IPS-20b (cell line): ENCODE data around the gene FANCC.
"Not testable (repeated sequence)": the region's sequence is repeated elsewhere in the genome, so short reads cannot be mapped to it uniquely, and the experiment has no call there.

Experiments
- H3K27ac ChIP-seq: one replicate; pipeline ENCODE4 v1.5.1; 2013; ENCODE audit warnings: low read length
- H3K27me3 ChIP-seq: 2 replicates; pipeline ENCODE4 v1.6.1; 2013; ENCODE audit warnings: mild to moderate bottlenecking, low read length, inconsistent platforms; ENCODE audit not compliant: insufficient read depth
- H3K36me3 ChIP-seq: 2 replicates; pipeline ENCODE4 v1.6.1; 2013; ENCODE audit warnings: low read depth, mild to moderate bottlenecking, inconsistent platforms, low read length, moderate library complexity; ENCODE audit not compliant: insufficient read depth
- H3K4me1 ChIP-seq: 2 replicates; pipeline ENCODE4 v1.6.1; 2013; ENCODE audit warnings: mild to moderate bottlenecking, control low read depth, inconsistent platforms, low read length, moderate library complexity; ENCODE audit not compliant: insufficient read depth
- H3K4me3 ChIP-seq: 2 replicates; pipeline ENCODE4 v1.5.1; 2013; ENCODE audit warnings: mild to moderate bottlenecking, low read length, inconsistent platforms
- H3K9ac ChIP-seq: 2 replicates; pipeline ENCODE4 v1.6.1; 2013; ENCODE audit warnings: low read depth, mild to moderate bottlenecking, inconsistent platforms, low read length, moderate library complexity
- H3K9me3 ChIP-seq: 2 replicates; pipeline ENCODE4 v1.6.1; 2013; ENCODE audit warnings: mild to moderate bottlenecking, low read depth, low read length, inconsistent platforms; ENCODE audit not compliant: insufficient read depth

The FANCC gene

DNA sequence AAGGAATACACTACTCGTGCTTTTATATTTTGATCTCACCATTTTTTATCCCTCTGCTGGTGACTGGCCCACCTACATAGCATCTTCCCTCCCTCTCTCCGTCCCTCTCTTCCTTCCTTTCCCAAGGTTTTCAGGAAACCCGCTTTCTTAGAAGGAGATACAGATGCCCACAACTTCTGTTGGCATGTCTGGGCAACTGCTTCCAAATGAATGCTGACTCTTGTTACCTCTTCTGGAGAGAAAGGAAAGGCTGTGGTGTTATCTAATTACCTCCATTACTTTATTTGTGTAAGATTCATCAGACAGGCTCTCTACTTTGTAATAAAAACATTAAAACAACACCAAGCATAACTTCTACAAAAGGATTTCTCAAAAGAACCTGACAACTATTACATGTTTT lies 20.2 kb downstream of the FANCC start:
- H3K27me3 ChIP-seq, result no peaks in the 10 kb centered on the region
- H3K4me3 ChIP-seq, result no peak overlapping the region
- H3K27ac ChIP-seq, result no peak overlapping the region
- no peaks in the 10 kb centered on the region for H3K4me1 ChIP-seq
- no peaks in the 10 kb centered on the region for H3K36me3 ChIP-seq
- H3K9ac ChIP-seq, result no peak overlapping the region
- no peaks in the 10 kb centered on the region for H3K9me3 ChIP-seq

DNA sequence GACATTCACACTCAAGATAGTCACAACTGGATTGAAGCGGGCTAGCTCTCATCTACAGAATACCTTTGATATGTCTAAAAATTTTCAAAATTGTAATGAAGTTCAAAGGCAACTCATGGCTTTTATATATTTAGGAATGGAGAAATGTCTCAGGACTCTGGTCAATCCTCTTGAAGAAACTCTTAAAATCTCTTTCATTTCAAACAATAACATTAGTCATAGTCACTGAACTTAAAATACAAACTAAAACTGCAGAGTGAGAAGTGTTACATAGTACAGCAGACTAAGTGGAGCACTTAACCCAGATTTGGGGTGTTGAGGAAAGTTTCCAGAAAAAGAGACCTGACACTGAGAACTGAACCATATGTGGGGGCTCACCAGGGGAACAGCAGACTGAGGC lies 20.7 kb downstream of the FANCC start:
- no peaks in the 10 kb centered on the region for H3K4me1 ChIP-seq
- no peaks in the 10 kb centered on the region for H3K36me3 ChIP-seq
- no peak overlapping the region for H3K27ac ChIP-seq
- H3K27me3 ChIP-seq, result no peaks in the 10 kb centered on the region
- H3K4me3 ChIP-seq, result no peak overlapping the region
- no peaks in the 10 kb centered on the region for H3K9me3 ChIP-seq
- no peak overlapping the region for H3K9ac ChIP-seq

DNA sequence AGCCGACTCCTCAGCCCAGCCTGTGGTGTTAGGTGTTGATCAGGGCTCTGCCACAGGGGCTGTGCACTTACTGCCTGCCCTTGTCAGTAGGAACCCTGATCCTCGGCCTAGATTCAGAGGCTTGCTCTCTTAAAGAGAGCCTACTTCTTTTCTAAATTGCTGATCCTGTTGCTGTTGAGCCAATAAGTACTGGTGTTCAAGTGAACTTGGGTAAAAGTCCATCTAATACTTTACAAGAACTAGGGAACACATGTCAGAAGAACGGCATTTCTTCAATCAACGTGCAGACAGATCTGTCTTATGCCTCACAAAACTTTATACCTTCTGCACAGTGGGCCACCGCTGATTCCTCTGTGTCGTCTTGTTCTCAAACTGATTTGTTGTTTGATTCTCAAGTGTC lies 24.2 kb downstream of the FANCC start:
- H3K36me3 ChIP-seq, H3K4me3 ChIP-seq, H3K9me3 ChIP-seq, H3K9ac ChIP-seq, H3K27ac ChIP-seq, H3K4me1 ChIP-seq, H3K27me3 ChIP-seq: not testable (repeated sequence)

DNA sequence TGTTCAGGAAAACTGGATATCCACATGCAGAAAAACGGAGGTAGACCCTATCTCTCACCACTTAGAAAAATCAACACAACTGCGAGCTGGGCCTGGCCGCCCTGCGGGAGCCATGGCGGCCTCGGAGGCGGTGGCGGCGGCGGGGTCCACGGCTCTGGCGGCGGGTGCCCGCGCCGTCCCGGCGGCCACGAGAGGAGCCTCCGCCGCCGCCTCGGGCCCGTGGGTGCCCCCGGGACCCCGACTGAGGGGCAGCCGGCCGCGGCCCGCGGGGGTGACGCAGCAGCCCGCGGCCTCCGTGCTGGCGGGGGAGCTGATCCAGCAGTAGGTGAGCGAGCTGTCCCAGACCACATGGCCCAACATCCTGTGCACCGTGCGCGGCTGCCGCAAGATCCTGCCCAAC lies 25.3 kb downstream of the FANCC start:
- H3K4me3 ChIP-seq, result no peak overlapping the region
- H3K36me3 ChIP-seq, result no peaks in the 10 kb centered on the region
- H3K9ac ChIP-seq, result no peak overlapping the region
- no peaks in the 10 kb centered on the region for H3K4me1 ChIP-seq
- no peaks in the 10 kb centered on the region for H3K27me3 ChIP-seq
- H3K9me3 ChIP-seq, result no peaks in the 10 kb centered on the region
- H3K27ac ChIP-seq, result no peak overlapping the region

DNA sequence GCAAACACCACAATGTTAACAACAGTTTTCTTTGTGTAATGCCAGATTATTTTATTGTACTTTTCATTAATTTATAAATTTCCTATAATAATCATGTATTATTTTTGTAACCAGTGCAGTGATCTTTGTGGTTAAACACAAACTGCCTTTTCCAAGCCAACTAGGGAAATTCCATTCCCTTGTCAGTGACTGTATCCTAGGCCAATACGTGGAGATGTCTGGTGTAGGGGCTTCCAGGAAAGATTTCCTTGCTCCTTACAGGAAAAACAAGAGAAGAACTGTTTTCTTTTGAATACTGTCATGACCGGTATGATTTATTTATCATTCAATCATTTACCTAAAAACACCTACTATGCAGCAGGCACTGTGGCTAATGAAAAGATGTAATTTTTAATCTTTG lies 31.4 kb downstream of the FANCC start:
- no peak overlapping the region for H3K9ac ChIP-seq
- H3K27me3 ChIP-seq, result no peaks in the 10 kb centered on the region
- no peaks in the 10 kb centered on the region for H3K4me1 ChIP-seq
- H3K27ac ChIP-seq, result no peak overlapping the region
- H3K9me3 ChIP-seq, result no peaks in the 10 kb centered on the region
- H3K36me3 ChIP-seq, result no peaks in the 10 kb centered on the region
- H3K4me3 ChIP-seq, result no peak overlapping the region

DNA sequence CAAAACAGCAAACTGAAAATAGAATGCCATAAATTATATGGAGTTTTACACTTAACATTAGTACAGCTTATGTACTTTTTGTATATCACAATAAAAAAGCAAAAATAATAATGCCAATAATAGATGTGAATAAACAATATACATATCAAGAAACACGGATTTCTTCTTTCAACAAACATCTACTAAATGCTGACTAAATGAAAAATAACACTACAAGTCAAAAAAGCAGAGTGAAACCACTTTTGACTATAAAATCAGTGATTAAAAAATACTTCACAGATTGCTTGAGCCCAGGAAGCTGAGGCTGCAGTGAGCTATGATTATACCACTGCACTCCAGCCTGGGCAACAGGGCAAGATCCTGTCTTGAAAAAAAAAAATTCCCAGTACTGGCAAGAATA lies 32.2 kb downstream of the FANCC start:
- no peaks in the 10 kb centered on the region for H3K9me3 ChIP-seq
- no peak overlapping the region for H3K27ac ChIP-seq

DNA sequence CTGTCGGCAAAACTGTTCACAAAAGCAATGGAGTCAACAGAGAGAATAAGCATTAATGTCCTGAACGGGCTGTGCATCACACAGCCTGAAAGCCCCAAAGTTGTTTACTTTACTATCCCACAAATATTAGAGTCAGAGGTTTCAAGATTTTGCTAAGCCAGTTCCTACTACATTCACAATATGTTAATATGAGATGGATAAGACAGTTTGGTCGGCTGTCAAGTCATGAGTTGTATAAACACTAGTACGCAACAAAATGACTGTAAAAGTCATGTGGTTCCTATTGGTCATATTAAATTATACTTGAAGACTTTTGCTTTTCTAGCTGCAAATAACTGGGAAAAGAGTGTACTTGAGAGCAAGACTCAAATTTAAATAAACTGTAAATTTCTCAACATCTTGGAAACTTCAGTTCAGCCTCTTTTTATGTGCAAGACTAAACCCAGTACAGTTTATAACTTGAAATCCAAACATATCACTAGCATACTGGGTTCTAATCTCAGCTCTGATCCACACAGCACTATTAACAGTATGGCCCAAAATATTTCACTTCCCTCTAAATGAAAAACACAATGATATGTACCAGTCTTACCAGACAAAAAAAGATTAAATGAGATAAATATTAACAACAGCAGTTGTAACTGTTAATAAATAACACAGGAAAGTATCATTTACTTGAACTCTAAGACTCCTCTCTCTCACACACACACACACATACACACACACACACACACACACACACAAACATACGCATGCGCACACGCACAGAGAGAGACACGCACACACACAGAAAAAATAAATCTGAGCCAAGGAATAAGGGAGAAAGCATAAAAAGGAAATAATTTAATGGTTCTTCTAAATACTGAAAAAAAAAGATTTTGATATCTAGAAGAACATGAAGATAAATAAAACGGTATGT lies 33.1 kb downstream of the FANCC start:
- H3K9me3 ChIP-seq, result no peaks in the 10 kb centered on the region
- no peak overlapping the region for H3K27ac ChIP-seq
- H3K4me1 ChIP-seq, result no peaks in the 10 kb centered on the region
- H3K36me3 ChIP-seq, result no peaks in the 10 kb centered on the region
- H3K27me3 ChIP-seq, result no peaks in the 10 kb centered on the region
- no peak overlapping the region for H3K4me3 ChIP-seq
- no peak overlapping the region for H3K9ac ChIP-seq

More for the DNA sequence above, 32.2 kb downstream of the FANCC start:
- H3K36me3 ChIP-seq, result no peaks in the 10 kb centered on the region
- no peak overlapping the region for H3K9ac ChIP-seq
- H3K27me3 ChIP-seq, result no peaks in the 10 kb centered on the region
- H3K4me1 ChIP-seq, result no peaks in the 10 kb centered on the region
- H3K4me3 ChIP-seq, result no peak overlapping the region

DNA sequence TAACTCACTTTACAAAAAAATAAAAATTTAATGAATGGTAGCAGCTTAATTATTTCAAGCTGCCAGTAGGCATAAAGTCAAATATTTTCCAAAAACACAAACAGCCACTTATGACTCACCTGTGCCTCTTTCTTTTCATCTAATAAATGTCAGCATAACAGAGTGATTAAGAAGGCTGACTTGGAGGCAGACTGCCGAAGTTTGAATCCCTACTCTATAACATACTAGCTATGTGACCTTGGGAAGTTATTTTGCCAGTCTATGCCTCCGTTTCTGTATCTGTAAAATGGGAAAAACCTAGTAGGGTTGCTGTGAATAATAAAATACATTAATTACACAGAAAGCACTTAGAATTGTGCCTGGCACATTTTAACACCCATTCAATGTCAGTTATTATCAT lies 33.8 kb downstream of the FANCC start:
- no peak overlapping the region for H3K9ac ChIP-seq
- H3K4me3 ChIP-seq, result no peak overlapping the region
- no peak overlapping the region for H3K27ac ChIP-seq
- H3K9me3 ChIP-seq, result no peaks in the 10 kb centered on the region
- no peaks in the 10 kb centered on the region for H3K36me3 ChIP-seq
- no peaks in the 10 kb centered on the region for H3K4me1 ChIP-seq
- no peaks in the 10 kb centered on the region for H3K27me3 ChIP-seq

DNA sequence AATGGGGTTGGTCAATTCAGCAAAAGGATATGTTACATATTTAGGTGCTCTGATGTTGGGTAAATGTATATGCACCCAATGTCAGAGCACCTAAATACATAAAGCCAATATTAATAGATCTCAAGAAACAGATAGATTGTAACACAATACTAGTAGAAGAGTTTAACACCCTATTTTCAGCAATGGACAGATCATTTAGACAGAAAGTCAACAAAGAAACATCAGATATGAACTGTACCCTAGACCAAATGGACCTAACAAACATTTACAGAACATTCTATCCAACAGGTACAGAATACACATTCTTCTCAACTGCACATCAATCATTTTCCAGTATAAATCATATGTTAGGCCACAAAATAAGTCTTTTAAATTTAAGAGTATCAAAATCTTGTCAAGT lies 35.2 kb downstream of the FANCC start:
- H3K9ac ChIP-seq, result no peak overlapping the region
- no peaks in the 10 kb centered on the region for H3K27me3 ChIP-seq
- no peak overlapping the region for H3K27ac ChIP-seq
- H3K36me3 ChIP-seq, result no peaks in the 10 kb centered on the region
- H3K4me3 ChIP-seq, result no peak overlapping the region
- no peaks in the 10 kb centered on the region for H3K9me3 ChIP-seq
- no peaks in the 10 kb centered on the region for H3K4me1 ChIP-seq

DNA sequence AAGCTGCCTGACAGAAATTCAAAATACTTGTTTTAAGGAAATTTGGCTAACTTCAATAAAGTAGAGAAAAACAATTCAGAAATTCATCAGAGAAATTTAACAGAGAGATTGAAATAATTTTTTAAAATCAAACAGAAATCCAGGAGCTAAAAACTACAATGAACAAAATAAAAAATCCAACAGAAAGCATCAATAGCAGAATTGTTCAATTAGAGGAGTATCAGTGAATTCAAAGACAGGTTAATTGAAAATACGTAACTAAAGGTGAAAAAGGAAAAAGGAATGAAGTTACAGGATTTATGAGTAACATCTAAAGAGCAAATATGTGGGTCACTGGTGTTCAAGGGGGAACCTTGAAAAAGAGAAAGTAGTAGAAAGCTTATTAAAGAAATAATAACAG lies 36.8 kb downstream of the FANCC start:
- Histone ChIP-seq H3K4me3 (no peak overlapping the region), H3K27me3 (no peaks in the 10 kb centered on the region), H3K9me3 (no peaks in the 10 kb centered on the region), H3K9ac (no peak overlapping the region), H3K27ac (no peak overlapping the region), H3K36me3 (no peaks in the 10 kb centered on the region), H3K4me1 (no peaks in the 10 kb centered on the region)

DNA sequence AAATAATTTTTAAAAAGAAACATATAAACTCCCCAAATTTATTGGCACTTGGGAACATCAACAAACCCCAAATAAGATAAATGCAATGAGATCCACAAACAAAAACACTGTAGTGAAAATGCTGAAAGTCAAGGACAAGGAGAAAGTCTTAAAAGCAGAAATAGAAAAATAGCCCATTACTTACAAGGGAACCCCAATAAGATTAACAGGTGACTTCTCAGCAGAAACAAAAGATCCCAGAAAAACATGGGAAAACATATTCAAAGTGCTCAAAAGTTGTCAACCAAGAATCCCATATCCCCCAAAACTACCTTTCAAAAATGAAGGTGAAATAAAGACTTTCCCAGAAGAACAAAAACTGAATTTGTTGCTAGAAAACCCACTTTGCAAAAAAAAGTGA lies 40.0 kb downstream of the FANCC start:
- no peaks in the 10 kb centered on the region for H3K36me3 ChIP-seq
- H3K27me3 ChIP-seq, result no peaks in the 10 kb centered on the region
- H3K9me3 ChIP-seq, result no peaks in the 10 kb centered on the region
- no peak overlapping the region for H3K9ac ChIP-seq
- no peak overlapping the region for H3K4me3 ChIP-seq
- H3K27ac ChIP-seq, result no peak overlapping the region
- no peaks in the 10 kb centered on the region for H3K4me1 ChIP-seq

DNA sequence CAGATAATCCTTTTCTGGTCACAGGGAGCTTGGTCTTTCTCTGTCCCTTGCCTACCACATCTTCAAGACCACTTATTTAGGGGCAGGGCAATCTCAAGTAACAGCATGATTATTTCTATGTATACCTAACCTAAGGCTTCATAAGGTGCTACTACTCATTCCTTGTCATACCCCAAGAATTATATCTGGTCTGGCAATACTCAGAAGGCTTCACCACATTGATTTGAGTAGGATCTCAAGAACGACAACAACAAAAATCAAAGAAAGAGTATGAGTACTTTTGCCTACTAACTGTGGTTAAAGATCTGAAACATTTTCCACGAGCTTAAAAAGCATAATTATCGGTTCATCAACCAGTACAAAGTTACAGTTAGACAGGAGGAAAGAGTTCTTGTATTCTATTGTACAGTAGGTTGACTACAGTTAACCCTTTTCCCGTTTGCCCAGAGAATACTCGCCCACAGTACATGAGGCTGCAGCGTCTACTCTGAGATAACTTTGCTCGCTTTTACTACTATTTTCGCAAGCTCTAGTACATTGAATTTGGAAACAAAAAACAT lies 41.0 kb downstream of the FANCC start:
- no peak overlapping the region for H3K27ac ChIP-seq
- no peaks in the 10 kb centered on the region for H3K4me1 ChIP-seq
- H3K9me3 ChIP-seq, result no peaks in the 10 kb centered on the region
- H3K27me3 ChIP-seq, result no peaks in the 10 kb centered on the region
- no peaks in the 10 kb centered on the region for H3K36me3 ChIP-seq
- no peak overlapping the region for H3K4me3 ChIP-seq
- no peak overlapping the region for H3K9ac ChIP-seq
